ENCODE data around the gene CAPN5.
A peak's percentile ranks its signal among the peaks of the same experiment; 100 is the strongest.

Gene CAPN5

GRCh38 chr11:77121876-77122575, 55.3 kb downstream of the CAPN5 start:
- no peak for DNase-seq

- DNase-seq, result no peak
Measured at GRCh38 chr11:77122576-77123212, 55.9 kb downstream of the CAPN5 start.

- no peak for DNase-seq
Measured at GRCh38 chr11:77123591-77123990, 56.8 kb downstream of the CAPN5 start.

DNA sequence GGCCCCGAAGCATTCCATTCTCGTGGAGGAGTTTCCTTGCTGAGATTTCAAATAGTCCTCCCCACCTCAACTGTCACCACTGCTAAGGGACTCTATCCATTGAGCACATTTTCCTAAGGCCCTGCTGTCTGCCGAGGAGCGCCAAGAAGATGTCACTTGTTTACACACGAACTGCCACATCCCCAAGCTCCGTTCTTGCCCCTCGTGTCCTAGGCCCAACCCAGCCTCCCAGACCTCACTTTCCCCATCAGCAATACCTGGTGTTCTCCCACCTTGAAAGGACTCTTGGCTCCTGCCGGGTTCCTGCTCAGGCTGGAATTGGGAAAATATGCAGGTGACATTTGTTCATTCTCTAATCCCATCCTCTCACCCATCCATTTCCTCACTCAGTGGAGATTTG, 57.3 kb downstream of the CAPN5 start:
- DNase-seq, result no peak

GRCh38 chr11:77124488-77124887, 57.7 kb downstream of the CAPN5 start:
- DNase-seq, result no peak

DNA sequence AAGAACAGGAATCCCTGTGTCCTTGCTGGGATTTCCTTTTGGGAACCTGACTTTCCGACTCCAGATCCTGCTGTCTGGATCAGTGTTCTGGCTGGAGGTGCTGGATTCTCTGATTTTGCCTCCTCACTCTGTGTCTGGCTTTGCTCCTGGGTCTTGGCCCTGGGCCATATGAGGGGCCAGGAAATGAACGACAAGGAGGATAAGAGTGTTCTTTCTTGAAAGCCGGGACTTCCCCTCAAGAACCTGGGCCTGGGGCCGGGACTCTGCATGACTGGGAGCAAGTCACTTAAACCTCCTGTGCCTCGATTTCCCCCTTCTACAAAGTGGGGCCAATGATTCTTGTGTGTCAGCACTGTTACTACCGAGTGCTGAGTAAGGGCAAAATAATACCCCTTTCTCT, 58.4 kb downstream of the CAPN5 start:
- DNase-seq, result no peak

DNA sequence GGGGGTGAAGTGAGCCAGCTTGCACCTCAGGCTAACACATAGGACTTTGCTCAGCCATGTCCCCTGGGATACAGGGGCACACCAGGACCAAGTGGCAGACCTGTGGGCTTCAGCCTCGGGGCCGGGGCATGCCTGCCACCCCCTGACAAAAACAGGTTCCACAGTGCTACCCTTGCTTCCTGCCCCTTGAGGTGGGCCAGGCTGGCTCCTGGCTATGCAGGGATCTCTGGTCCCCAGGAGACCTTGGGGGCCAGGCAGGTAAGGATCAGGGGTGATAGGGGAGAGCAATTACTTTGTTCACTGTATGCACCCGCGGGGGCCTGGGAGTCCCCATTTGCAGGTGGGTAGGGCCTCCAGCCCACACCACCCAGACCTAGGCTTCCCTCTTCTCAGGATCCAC, 58.9 kb downstream of the CAPN5 start:
- DNase-seq, result no peak

DNA sequence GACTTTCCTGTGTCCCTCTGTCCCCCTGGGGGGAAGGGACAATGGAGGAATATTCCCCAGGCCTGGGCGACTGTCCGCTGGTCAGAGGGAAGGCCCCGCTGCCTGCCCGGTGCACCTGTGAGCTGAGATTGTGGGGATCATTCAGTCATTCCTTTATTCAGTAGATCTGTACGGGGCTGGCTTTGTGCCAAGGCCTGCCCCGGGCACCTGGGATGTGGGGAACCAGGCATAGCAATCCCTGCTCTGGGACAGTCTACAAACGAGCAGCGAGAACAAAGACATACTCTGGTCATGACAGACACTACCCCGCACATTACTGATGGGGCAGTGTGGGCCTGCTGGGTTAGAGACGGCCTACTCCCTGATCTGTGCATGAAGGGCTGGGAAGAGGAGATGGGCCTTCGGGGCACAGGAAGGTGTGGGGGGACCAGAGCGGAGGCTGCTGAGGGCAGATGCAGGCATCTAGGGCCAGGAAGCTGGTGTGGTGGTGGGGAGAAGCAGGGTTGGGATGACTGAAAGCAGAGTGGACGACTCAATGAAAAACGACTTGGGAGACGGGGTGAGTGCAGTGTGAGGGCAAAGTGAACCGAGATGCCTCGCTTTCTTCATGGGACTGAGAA, 59.5 kb downstream of the CAPN5 start:
- DNase-seq, result no peak

GRCh38 chr11:77126861-77127234, 60.1 kb downstream of the CAPN5 start:
- no peak for DNase-seq

DNA sequence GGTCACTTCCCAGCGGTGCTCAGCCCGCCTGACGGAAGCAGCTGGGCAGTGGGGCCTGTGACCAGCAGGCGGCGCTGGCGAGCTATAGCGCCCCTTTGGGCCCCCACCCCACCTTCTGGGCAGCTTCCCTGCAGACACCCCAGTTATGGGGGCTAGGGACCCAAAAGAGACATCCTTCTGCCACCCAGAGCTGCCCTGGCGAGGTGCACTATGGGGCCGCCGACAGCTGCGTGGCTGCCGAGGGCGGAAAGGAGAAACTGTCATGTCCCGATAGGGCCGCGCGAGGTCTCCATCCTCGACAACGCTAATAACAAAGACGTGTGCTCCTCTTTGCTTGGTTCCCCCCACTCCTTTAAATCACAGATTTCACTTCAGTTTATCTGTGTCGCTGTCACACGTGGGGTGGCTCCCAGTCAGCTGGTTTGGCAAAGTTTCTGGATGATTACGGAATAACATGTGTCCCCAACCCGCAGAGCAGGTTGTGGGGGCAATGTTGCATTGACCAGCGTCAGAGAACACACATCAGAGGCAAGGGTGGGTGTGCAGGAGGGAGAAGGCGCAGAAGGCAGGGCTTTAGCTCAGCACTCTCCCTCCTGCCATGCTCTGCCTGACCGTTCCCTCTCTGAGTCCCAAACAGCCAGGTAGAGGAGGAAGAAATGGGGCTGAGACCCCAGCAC, 60.6 kb downstream of the CAPN5 start:
- peak; percentile 49 for DNase-seq

GRCh38 chr11:77127920-77128691, 61.3 kb downstream of the CAPN5 start, which contains the start of gene MYO7A:
TSS of gene MYO7A (plus strand) at chr11:77128246. CDS start at chr11:77130635, 2,389 bp downstream.
- DNase-seq, result no peak

- no peak for DNase-seq
Measured at GRCh38 chr11:77129069-77129841, 62.5 kb downstream of the CAPN5 start.

DNA sequence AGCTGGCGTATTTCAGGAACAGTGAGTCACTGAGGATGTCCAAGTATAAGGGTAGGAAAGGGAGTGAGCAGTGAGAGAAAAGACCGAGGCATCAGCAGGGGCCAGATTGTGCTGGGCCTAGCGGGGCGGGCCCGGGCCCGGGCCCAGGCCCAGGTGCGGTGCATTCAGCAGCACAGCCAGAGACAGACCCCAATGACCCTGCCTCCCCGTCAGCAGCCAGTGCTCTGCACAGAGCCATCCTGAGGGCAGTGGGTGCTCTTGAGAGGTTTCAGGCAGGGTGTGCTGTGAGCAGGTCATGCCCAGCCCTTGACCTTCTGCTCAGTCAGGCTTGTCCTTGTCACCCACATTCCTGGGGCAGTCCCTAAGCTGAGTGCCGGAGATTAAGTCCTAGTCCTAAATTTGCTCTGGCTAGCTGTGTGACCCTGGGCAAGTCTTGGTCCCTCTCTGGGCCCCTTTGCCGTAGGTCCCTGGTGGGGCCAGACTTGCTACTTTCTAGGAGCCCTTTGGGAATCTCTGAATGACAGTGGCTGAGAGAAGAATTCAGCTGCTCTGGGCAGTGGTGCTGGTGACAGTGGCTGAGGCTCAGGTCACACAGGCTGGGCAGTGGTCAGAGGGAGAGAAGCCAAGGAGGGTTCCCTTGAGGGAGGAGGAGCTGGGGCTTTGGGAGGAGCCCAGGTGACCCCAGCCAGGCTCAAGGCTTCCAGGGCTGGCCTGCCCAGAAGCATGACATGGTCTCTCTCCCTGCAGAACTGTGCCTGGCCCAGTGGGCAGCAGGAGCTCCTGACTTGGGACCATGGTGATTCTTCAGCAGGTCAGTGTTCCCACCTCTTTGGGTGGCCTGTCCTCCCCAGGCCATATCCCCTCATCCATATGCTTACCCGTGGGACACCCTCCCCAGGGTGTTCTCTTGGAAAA, 63.3 kb downstream of the CAPN5 start:
- DNase-seq, result no peak

DNA sequence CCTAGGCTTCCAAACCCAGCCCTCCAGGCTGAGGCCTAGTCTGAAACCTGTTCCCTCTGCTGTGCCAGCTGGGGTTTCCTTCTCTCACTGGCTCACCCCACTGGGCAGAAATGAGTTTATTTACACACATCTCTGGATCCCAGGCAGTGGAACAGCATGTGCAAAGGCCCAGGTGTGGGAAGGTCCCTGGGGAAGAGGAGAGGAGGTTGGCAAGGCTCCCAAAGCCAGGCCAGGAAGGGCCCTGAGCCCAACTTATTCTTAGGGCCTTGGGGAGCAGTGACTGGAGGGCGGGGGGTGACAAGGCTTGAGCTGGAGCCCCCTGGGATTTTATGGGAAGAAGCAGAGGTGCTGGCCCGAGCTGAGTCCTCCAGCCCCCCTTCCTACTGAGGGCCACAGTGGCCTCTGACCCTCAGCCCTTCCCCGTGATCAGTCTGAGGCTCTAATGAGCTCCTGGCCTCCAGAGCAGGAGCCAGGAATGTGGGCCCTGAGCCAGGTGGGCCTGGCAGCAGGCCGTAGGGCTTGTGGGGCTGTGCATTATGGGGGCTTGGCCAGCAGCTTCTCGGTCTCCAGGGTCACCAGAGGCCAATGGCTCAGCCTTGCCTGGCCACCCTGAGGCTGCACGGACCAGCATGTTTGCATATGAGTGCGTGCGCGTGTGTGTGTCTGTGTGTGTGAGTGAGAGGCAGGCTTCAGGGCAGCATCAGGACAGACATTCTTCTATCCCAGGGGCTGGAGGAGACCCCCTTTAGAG, 64.2 kb downstream of the CAPN5 start:
- DNase-seq, result no peak

DNA sequence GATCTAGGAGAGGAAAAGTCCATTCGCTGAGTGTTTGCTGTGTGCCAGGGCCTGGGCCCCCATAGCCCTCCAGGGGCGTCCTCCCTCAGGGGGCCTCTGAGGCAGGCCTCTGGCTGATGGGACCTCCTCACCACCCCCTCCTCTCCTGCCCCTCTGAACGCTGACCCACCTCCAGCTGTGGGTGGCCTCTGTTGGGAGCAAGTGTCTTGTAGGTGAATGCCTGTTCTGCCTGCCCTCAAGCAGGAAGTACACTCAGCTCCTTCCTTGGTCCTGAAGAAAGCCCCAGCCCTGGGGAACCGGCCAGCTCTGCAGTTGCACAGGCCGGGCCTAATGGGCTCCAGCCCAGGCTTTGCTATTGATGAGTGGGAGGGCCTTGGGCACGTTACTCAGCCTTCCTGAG, 64.8 kb downstream of the CAPN5 start:
- DNase-seq, result no peak

DNA sequence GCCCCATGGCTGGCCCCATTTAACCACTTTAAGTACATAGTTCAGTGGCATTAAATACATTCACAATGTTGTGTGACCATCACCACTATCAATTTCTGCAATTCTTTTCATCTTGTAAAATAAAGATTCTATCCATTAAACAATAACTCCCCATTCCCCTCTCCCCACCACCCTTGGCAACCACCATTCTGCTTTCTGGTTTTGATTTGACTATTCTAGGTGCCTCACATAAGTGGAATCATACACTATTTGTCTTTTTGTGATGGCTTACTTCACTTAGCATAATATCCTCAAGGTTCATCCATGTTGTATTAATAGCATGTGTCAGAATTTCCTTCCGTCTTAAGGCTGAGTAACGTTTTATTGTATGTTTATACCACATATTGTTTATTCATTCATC, 68.3 kb downstream of the CAPN5 start:
- no peak for DNase-seq

GRCh38 chr11:77136074-77136473, 69.3 kb downstream of the CAPN5 start:
- no peak for DNase-seq

DNA sequence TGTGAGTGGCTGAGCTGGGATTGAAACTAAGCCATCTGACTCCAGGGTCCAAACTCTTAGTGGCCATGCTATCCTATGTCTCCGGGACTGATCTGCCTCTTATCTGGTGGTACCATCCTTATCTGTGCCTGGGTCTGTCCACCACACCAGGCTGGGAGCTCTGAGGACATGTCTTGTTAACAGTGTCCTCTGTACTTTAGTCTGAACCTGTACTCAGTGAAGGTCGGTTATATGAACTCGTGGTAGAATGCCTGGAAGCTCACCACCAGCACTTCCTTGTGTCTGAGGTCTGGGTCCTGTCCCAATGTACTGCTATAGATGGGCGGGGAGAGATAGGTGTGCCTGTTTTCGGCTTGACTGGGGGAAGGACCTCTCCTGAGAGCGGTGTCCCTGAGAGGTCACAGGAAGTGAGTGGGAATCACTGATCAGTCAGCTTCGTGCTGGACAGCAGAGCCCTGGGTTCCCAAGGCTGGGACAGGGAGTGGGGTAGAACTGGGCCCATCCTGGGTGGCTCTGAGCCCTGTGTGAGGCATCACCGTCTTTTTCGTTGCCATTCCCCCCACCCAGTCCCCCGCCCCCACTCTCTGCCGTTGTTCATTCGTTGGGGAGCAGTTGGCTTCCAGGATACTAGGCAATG, 70.1 kb downstream of the CAPN5 start:
- no peak for DNase-seq

DNA sequence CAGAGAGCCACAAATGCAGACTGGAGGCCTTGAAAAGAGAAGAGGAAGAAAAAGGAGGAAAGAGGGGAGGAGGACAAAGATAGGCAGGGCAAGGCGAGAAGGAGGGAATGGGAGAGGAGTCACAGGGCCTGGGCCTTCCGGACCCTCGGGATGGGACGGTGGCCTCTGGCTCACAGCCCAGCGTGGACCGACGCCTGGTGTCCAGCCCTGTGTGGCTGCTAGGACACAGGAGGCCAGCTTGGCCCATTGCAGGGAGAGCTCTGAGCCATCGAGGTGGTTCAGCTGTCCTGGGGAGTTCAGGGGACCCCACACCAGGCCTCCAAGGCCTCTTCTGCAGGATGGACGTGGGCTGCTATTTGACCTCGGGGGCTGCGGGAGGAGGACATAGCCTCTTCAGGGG, 70.7 kb downstream of the CAPN5 start:
- no peak for DNase-seq

Data from effector CD8-positive, alpha-beta T cell (primary cell).